NCI-H2196 (cell line): Measurements from ENCODE around the gene LAMTOR4.

Experiments
- DNase-seq: peaks from one replicate; lab custom pipeline; 2025; ENCODE audit not compliant: unreplicated experiment; lab: John Stamatoyannopoulos, UW

The LAMTOR4 gene

DNA sequence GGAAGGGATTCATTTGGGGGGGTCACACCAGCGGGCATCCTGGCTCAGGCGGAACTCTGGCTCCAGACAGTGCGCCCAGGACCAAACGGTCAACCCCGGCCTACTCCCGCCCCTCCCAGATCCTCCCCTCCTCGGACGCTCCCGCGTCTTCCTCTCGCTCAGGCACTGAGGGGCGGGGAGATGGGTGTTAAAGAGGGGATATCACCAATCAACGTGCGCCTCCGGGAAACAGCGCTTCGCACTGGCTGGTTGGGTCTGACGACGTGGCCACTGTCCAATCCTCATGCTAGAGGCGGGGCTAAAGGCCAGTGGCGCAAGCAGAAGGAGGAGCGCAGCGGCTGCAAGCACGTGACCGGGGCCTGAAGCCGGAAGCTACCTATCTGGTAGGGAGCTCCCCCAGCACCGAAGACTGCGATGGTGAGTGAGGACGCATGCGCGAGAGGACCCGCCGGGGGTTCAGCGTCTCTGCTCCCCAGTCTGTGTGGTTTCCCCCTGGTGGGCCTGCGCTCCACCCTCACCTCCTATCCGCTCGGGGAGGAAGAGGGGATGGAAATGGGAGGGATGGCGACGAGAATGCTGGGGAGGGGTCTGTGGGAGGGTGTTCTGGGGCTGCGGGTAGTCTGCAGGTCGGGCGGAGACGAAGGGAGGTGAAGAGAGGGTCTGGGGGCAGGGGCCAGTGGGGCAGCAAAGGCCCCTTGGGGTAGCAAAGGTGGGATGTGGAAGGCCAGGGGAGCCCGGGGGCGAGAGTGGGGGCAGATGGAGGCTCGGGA lies at the start of gene LAMTOR4:
TSS of gene LAMTOR4 (plus strand) at position 360 of the 770 bp plus-strand sequence. CDS start at position 415, 55 bp downstream.
- DNase-seq = peak; percentile 99

DNA sequence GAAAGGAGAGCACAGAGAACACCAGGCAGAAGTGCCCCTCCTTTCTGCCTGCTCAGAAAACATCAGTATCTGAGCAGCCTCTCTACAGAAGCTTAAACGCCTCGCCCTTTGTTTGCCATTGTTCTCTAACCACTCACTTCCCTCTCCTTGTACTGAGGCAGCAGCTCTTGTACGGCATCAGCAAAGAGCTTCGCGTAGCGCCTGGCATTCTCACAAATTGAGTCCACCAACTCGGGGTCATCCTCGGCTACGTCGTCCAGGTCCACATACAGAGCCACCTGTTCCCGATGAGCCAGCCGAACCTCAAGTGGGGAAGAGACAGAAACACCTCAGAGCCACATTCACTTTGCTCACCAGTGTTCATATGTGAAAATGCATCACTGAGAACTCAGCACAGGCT lies 49.3 kb upstream of the LAMTOR4 start:
- no peak for DNase-seq

DNA sequence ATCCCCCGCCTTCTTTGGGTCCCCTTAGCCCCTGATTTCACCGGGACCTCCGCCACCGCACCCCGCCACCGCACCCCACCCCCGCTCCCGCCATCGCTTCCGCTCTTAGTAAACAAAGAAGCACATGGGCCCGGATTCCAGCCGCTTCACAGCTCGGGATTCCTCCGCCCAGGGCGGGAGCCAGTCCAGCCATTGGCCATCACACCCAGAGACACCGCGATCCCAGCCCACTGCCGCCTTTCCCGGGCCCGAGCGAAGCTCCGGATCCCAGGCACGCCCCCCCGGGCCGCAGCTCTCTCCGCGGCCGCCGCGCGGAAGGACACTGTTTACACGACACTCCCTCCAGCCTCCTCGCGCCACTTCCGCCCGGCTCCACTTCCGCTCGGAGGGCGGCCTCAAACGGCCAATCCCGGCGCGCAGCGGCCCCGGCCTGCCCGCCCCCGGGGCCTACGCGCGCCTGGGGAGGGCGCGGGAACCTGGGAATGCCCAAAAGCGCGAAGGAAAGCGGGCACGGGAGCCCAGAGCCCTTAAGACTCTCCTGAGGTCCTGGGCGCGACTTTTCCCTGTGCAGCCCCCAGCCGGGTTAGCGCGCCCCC lies 48.2 kb upstream of the LAMTOR4 start:
- DNase-seq = peak; percentile 97

DNA sequence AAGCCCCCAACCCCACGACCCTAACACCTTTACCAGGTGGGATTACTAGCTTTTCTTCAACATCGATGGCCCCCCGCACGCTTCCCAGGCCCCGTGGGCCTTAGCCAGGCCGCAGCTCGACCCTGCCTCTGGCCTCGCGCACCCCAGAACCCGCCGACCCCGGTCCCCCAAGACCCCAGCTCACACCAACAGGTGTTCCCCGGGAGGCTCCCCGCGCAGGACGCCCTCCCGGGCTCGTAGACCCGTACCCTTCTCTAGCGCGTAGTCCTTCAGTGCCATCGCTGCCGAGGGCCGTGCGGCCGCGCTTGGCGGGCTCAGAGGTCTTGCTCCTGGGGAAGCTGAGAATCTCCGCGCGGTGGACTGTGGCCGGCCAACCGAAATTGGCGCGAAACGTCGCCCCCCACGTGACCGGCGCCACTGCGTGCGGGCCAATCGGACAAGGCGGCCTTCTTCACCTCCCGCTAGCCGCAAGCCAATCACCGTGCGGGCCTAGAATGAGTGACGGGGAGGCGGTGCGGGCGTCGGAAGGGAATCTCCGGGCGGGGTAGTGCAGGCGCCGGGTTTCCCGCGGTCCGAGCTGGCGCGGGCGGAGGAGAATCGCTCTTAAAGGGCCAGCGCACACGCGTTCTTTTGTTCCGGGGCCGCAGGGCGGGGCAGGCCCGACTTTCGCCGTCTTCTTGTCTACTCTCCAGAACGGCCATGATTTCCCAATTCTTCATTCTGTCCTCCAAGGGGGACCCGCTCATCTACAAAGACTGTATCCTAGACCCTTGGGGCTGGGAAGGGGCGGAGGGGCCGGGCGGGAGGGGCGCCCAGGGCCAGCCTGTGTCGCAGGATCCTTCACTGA lies 47.5 kb upstream of the LAMTOR4 start, which contains the start of the genes AP4M1 and MCM7:
TSS of gene AP4M1 (plus strand) at position 628 of the 847 bp plus-strand sequence. CDS start at position 700, 72 bp downstream.
TSS of gene MCM7 (minus strand) at position 382 of the 847 bp plus-strand sequence. CDS start at position 279, 103 bp downstream.
- peak; percentile 99 for DNase-seq

DNA sequence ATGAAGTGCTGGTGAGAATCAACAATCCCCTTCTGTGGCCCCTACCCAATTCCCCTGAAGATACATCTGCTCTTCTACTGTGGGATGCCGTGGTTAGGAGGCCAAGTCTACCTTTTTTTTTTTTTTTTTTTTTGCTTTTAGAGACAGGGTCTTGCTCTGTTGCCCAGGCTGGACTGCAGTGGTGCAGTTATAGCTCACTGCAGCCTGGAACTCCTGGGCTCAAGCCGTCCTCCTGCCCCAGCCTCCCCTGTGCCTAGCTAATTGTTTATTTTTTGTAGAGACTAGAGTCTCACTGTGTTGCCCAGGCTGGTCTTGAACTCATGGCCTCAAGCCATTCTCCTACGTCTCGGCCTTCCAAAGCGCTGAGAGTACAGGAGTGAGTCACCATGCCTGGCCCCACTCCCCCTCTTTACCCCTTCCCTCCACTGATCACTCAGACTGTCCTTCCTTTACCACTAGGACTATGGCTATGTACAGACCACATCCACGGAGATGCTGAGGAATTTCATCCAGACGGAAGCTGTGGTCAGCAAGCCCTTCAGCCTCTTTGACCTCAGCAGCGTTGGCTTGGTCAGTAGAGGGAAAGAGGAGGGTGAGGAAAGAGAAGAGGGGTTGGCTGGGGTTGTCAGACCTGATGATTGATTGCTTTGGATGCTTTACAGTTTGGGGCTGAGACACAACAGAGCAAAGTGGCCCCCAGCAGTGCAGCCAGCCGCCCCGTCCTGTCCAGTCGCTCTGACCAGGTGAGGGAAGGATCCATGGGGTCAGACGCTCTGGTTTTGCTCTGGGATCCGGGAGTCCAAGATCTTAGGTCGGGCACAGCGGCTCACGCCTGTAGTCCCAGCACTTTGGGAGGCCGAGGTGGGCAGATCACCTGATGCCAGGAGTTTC lies 45.5 kb upstream of the LAMTOR4 start:
- no peak for DNase-seq

DNA sequence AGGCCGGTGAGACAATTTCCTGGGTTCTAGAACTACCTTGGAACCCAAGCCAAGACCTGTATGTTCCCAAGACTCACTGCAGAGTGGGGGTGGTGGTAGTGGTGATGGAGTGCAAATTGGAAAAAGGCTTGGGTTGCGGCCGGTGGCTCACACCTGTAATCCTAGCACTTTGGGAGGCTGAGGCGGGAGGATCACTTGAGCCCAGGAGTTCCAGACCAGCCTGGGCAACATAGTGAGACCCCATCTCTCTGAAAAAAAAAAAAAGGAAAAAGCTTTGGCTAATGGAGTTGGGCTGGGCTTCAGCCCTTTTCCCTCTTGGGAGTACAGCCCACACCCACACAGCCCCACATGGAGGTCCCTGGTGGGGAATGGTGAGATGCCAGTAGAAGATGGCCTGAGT lies 43.2 kb upstream of the LAMTOR4 start:
- DNase-seq = no peak

DNA sequence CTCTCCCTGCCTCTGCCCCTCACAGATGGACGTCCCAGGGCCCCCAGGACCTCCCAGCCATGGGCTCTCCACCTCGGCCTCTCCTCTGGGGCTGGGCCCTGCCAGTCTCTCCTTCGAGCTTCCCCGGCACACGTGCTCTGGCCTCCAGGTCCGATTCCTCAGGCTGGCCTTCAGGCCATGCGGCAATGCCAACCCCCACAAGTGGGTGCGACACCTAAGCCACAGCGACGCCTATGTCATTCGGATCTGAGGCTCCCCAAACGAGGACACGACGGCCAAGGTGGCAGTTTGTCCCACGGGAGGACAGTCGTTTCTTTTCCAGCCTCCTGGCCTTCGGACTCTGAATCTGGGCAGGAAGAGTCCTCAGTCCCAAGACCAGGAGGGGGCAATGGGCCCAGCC lies 42.1 kb upstream of the LAMTOR4 start:
- DNase-seq = no peak

DNA sequence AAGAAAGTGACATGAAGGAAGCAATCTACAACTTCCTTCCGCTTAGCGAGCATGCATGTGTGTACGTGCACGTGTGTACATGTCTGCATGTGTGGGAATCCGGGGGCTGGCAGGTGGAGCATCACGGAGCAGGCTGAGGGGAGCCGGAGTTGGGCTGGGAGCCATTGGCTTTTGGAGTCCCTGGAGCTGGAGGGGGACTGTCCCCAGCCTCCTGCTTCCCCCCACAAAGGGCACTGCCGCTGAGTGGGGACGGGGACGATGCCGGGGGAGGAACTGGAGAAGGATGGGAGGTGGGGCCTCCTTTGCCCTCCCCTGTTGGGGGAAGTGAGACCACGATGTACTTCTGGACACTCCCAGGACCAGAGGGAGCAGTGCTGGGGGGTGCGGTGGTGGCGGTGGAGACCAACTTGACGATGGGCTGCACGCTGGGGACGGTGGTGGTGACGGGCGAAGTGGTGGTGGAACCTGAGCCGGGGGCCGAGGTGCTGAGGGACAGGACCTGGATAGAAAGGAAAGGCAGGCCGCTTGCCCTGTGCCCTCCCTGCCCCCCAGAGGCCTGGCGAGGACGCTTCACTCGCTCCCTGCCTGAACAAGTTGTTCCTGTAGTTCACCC lies 41.5 kb upstream of the LAMTOR4 start:
- no peak for DNase-seq

DNA sequence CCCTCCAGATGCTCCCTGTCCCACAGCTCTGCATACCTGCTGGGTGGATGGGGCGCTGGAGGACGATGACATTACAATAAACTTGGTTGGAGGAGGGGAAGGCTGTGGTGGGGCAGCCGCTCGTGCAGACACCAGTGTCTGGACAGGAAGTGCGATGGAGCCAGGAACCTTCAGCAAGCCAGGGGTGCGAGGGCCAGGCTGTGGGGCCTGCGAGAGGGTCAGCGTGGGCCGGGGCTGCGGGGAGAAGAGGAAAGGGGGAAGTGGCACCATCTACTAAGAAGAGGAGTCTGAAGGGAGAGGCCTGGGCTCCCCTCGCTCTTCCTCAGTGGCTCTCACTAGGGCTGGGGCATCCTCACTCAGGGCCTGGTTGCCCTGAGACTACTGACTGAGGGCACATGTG lies 40.8 kb upstream of the LAMTOR4 start:
- DNase-seq = no peak

DNA sequence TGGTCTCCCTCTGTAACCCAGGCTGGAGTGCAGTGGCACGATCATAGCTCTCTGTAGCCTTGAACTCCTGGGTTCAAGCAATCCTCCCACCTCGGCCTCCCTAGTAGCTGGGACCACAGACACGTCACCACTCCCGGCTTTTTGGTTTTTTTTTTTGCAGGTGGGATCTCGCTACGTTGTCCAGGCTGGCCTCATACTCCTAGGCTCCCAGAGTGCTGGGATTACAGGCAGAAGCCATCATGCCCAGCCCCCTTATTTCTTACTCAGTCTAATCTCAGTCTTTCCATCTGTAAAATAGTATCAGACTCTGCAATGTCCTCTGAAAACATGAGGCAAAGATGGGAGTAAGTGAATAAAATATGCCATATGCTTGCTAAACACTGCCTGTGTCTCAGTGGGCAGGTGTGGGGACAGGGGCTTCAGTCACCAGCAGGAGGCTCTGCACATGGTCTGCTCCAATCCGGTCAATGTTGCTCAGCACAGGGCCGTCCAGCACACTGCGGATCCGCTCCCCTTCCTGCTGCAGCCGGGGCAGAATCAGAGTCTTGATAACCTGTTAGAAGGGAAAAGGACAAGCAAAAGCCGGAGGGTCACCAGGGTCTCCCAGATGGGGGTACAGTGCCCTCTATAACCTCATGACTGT lies 39.1 kb upstream of the LAMTOR4 start:
- DNase-seq = no peak

DNA sequence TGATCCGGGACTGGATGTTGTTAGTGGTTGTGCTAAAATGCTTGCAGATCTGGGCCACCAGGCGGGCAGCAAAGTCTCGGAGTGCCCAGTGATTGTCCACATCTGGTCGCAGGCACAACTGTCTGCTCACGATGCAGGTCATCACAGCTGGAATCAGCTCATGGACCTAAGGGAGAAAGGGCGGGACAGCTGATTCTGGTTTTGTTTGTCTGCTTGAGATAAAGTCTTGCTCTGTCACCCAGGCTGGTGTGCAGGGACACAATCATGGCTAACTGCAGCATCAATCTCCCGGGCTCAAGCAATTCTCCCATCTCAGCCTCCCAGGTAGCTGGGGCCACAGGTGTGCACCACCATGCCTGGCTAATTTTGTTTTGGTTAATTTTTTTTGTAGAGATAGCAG lies 37.6 kb upstream of the LAMTOR4 start:
- DNase-seq = no peak

DNA sequence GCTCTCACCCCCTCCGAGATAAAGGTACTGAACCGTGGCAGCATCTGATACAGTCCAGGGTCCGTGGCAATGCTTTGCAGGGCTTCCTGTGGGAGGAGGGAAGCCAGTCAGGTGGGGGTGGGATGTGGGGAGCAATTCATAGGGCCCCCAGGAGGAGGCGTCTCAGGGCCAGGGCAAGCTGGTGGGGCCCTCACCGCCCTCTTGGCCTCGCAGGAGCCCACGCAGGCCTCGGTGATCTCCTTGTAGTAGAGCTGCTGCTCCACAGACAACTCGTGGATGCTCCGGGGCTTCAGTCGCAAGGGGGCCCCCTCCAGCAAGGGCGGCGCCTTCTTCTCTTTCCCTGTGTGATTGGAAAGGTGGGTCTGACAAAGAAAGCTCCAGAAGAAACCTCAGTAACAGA lies 36.8 kb upstream of the LAMTOR4 start:
- DNase-seq = no peak

DNA sequence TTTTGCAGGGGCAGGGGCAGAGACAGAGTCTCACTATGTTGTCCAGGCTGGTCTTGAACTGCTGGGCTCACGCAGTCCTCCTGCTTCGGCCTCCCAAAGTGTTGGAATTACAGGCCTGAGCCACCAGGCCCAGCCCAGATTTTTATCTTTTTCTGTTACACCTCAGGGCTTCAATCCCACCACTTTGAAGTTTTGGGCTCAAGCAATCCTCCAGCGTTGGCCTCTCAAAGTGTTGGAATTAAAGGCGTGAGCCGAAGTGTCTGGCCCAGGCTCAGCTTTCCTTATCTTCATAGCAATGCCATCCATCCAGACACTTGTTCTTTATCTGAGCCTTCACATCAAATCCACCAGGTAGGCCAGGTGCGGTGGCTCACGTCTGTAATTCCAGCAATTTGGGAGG lies 33.7 kb upstream of the LAMTOR4 start:
- no peak for DNase-seq

DNA sequence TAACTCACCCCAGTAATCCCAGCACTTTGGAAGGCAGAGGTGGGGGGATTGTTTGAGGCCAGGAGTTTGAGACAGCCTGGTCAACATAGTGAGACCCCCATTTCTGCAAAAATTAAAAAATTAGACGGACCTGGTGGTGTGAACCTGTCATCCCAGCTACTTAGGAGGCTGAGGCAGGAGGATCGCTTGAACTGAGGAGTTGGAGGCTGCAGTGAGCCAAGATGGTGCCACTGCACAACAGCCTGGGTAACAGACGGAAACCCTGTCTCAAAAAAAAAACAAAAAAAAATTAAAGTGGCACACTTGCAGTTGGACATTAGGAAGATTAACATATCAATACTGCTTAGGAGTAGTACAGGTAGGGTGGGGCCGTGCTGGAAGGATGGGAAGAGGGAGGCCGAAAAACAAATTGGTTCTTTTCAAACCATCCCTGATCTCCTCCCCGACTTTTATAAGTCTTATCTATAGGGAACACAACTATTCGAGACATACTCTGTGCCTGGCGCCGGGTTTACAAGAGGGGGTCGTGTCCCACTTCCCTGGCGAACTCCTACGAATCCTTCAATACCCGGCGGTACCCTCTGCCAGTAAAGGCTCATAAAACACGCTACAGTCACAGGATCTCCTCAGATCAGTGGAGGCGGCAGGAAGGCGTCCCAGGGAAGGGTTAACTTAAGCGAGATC lies 30.2 kb upstream of the LAMTOR4 start:
- no peak for DNase-seq

DNA sequence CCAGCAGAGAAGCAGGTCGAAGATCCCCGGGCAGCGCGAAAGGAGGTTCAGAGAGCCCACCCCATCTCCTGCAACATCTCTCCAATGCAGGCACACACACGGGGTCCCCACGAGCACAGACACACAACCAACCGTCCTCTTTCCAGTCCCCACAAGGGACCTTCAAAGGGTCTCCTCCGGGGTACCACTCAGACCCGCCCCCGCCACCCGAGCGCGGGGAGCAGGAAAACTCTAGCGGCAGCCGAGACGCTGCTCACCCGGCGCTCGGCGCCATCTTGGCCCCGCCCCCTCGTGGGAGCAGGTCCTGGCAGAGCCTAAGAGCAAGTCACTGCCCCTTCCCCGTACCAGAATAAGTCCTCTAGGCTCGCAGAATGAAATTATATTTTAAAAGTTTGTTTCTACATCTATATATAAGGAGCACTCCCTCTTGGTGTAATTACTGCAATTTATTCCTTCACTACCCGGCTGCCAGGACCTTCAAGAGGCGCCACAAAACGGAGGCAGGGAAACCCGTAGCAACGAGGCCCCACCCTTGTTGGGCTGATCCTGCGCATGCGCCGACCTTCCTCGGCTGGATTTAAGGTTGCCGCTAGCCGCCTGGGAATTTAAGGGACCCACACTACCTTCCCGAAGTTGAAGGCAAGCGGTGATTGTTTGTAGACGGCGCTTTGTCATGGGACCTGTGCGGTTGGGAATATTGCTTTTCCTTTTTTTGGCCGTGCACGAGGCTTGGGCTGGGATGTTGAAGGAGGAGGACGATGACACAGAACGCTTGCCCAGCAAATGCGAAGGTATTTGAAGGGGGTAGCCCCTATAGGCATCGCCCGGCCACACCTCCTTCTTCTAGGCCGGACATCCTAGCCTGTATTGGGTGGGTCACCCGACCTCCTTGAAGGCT lies 29.4 kb upstream of the LAMTOR4 start, which contains the start of the genes CNPY4 and TAF6:
TSS of gene CNPY4 (plus strand) at position 563 of the 898 bp plus-strand sequence. CDS start at position 674, 111 bp downstream.
TSS of gene TAF6 (minus strand) at position 287 of the 898 bp plus-strand sequence. CDS start 5,149 bp downstream, outside the sequence.
- DNase-seq = peak; percentile 96

DNA sequence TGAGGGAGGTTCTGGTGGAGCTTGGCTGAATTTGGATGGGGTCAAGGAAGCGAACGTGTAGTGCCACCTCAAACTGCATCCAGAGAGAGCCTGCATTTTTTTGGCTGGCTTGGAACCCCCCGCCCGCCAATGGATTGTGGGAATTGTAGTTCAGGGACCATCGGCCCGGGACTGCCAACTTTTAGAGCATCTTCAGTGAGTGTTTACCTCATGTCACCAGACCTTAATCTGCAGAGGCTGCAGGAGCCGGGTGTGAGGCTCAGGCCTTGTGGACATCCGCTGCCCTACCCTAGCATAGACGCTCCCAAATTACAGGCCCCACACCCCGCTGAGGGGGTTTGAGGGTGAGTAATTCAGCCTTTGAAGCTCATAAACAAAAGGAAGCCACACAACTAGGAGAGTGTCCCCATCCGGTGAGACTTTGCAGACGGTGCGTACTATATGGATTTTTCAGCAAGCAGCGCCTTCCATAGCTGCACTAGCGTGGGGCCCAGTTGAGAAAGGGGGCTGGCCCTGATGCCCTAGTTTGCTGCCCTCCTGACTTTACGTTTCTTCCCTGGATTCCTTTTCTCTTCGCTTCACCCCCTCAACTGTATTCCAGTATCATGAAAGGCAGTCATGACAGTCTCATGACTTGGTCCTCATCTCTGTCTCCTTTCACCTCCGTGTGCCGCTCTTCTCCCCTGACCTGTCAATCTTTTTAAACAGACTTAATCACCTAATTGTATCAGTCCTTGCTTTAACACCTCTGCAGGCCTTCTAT lies 28.6 kb upstream of the LAMTOR4 start:
- DNase-seq = peak; percentile 50

DNA sequence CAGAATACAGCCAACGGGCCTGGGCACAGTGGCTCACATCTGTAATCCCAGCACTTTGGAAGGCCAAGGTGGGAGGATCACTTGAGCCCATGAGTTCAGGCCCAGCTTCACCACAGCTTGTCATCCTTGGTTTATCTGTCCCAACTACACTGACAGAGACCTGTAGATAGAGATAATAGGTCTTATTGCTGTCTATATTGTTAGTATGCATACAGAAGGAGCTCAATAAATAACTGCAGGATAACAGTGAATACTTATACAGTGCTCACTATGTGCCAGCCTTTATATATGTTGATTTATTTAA lies 28.0 kb upstream of the LAMTOR4 start:
- DNase-seq = no peak
